GM18505 (cell line): ENCODE data around the gene PWWP2B.

ENCODE experiments used
- ATAC-seq: cut with Tn5 transposase; IDR thresholded peaks from one replicate; pipeline ENCODE4 v1.9.1; 2021; ENCODE audit not compliant: unreplicated experiment
- POLR2A ChIP-seq: IDR thresholded peaks from 4 replicates; pipeline ENCODE4 v1.6.1; 2011; ENCODE audit warnings: borderline replicate concordance; ENCODE audit not compliant: insufficient read depth, insufficient read length; ENCODE audit errors: extremely low read depth

PWWP2B gene

DNA sequence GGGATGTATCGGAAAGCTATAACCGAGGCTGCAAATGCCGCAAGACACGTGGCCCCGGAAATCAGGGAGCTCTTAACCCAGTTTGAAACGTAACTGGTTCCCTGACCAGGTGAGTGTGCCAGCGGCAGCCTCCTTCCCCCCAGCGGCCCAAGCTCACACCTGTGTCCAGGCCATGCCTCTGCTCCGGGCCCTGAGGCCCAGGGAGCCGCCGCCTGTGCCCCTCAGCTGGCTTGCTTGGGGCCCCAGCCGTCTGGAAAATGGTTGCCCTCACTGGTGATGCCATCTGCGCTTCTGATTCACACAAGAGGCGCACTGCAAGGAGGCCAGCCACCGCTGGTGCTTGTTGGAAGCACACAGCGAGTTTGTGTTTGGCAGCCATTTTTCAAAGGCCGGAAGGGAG is 9.2 kb downstream of the PWWP2B start:
- ATAC-seq, result no peak
- no peak for TF ChIP-seq POLR2A

DNA sequence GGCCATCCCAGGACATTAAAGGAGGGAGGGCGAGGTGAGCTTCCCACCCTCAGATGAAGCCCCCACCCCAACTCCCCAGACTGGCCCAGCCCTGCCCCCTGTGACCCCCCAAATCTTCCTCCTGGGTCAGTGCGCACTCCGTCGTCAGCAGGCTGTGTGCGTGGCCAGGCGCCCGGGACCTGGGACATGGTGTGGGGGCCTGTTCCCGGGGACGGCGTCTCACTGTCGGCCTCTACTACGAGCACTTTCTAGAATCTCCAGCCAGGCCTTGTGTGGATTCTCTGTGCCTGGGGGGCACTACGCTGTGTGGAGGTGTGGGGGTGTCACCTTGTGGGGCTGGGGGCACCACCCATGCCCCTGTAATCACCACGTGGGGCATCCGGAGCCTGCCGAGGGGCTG is 9.8 kb downstream of the PWWP2B start:
- no peak for TF ChIP-seq POLR2A
- ATAC-seq, result no peak

DNA sequence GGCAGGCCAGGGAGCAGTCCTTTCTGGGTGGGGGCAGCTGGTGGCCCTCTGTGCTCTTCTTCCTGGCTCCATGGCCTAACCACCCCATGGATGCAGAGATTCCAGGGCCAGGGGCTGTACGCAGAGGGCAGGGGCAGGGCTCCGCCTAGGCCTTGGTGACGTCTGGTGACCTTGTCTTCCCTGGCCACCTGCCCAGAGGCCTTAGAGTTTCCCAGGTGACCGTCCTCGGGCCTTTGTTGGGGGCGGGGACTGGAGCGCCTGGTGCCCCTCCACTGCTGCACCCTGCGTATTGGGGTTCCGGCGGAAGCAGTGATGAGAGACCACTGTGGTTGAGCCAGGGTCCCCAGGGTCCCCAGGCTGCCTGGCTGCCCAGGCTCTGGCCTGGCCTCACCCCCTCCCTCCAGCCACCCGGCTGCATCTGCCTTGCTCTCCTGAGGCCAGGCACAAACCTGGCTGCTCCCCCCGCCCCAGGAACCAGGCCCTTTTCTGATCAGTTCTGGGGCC is 10.3 kb downstream of the PWWP2B start:
- ATAC-seq, result no peak
- no peak for TF ChIP-seq POLR2A

DNA sequence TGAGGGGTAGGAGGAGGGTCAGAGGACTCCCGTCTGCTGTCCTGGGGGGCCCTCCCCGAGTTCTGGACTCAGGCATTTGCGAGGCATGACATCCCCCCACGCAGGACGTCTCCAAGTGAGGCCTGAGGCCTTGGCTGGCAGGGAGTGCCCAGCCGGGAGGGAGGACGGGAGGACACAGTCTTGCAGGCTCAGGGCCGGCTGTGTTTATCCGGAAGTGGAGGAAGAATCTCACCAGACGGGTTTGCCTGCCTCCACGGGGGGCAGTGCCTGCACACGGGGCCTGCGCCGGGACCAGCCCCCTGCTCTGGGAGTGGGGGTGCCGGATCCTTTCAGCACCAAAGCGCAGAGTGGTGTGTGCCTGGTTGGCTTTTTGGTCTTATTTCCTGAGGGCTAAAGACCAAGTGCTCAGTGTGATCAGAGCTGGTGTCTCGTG is 10.9 kb downstream of the PWWP2B start:
- no peak for TF ChIP-seq POLR2A

DNA sequence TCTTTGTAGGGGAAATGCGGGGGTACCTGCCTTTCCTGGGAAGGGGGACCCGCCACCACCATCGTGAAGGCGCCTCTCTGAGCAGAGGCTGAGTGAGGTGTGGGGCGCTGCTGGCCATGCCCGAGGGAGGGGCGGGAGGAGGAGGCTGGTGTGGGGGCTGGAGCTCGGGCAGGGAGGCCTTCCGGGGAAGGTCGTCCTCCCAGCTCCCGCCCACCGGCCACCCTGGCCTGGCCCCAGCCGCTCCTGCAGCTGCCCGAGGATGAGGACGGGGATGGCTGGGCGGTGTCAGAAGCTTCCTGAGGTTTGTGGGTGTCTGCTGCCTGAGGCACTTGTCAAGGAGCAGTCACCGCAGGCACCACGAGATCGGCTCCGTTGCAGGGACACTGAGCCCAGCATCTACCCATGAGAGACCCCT is 11.4 kb downstream of the PWWP2B start:
- no peak for ATAC-seq

More for the DNA sequence above, 10.9 kb downstream of the PWWP2B start:
- ATAC-seq, result no peak

DNA sequence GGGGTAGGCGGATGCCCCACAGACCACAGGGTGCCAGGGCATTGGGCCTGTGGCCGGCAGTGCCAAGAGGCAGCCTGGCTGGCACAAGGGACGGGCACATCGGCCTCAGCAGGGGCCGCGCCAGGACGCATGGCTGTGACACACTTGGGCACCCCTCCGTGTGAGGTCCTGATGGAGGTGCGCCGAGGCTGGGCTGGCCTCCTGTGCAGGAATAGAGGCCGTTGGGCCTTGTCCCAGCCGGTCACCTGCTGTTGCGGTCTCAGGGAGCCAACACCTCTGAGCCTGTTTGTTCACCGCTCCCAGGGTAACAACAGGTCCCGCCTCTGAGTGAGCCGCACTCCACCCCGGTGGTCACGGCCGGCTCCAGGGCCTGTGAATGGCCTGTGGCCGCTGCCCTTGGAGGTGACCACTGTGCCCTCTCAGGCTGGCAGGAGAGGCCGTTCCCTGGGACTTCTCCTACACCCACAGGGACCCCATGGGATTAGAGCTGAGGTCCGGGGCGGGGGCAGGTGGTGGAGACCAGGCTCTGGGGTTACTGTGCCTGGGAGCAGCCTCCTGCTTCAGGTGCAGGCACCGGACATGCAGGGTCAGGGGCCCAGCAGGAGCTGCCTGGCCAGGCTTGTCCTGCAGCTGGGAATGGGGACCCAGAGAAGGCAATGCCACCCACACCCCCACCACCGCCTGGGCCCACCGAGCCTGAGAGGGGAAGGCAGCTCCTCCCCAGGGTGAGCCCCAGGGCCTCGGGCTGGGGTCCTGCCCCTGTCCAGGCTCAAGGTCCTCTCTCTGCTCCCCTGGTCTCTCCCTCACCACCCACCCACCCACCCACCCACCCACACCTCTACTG is 12.0 kb downstream of the PWWP2B start:
- ATAC-seq, result no peak
- no peak for TF ChIP-seq POLR2A

More for the DNA sequence above, 11.4 kb downstream of the PWWP2B start:
- no peak for TF ChIP-seq POLR2A

DNA sequence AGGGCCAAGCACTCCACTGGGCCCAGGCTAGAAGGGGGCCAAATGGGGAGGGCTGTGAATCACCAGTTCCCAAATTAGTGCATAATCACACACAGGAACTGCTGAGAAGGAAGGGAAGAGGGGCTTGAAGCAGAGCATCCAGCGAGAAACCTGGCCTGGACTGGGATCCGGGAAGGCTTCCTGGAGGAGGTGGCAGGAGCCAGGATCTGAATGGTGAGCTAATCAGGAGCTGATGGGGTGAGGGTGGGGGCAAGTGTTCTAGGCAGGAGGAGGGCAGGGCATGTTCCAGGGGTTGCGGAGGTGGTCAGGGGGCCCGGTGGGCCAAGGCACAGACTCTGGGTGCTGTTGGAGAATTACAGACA is 12.6 kb downstream of the PWWP2B start:
- ATAC-seq, result no peak
- TF ChIP-seq POLR2A, result no peak

DNA sequence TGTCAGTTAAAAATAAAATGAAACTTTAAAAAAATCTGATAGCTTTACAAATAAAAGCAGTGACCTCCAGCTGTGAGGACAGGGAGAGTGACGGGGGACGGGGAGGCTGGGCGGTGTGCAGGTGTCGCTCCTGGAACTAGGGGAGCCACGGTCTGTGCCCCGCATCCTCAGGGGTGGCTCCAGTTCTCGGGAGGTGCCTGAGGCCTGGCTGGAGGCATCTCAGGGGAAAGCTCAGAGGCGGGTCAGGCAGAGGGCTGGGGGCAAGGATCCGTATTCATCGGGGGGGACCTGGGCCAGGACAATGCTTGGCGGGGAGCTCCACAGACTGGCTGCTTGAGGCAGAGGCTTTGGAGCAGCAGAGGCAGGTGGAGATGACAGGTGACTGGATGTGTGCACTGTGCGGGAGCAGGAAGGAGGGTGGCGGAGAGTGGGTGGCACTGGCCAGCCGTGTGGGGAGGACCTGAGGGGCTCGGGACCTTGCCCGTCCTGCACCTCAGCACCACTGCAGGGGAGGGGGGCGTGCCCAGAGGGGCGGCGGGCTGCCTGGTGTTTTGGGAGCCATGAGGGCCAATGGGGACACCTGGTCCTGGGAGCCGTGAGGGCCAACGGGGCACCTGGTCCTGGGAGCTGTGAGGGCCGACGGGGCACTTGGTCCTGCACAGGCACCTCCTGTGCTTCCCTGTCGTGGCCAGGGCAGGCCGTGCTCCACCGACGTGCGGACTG is 13.2 kb downstream of the PWWP2B start:
- TF ChIP-seq POLR2A, result no peak
- no peak for ATAC-seq

DNA sequence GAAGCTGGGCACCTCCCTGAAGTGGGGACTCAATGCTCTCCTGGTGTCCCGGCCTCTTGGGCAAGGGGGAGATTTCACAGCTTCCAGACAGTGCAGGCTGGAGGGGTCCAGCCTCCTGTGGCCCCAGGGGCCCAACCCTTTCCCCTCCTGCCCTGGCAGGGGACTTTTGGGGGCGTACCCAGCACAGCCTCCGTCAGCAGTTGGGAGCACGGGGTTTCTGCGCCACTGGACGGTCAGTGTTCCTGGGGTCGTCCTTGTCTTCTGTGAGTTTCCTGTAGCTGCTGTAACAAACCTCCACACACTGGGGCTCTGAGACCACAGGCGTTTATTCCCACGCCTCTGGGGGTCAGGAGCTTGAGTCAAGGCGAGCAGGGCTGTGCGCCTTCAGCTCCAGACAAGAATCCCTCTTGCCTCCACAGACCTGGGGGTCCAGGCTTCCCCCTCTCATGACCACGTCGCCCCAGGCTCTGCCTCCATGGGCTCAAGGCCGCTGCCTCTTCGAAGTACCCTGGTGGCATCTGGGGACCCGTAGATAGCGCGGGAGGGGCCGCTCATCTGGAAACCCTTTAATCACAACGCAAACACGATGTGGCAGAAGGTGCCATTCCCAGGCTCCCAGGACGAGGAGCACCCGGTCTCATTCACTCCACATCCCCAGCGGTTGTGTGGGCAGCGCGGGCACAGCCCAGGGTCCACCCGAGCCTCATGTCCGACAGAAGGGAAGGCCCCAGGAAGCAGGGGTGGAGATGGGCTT is 14.0 kb downstream of the PWWP2B start:
- no peak for ATAC-seq
- no peak for TF ChIP-seq POLR2A

DNA sequence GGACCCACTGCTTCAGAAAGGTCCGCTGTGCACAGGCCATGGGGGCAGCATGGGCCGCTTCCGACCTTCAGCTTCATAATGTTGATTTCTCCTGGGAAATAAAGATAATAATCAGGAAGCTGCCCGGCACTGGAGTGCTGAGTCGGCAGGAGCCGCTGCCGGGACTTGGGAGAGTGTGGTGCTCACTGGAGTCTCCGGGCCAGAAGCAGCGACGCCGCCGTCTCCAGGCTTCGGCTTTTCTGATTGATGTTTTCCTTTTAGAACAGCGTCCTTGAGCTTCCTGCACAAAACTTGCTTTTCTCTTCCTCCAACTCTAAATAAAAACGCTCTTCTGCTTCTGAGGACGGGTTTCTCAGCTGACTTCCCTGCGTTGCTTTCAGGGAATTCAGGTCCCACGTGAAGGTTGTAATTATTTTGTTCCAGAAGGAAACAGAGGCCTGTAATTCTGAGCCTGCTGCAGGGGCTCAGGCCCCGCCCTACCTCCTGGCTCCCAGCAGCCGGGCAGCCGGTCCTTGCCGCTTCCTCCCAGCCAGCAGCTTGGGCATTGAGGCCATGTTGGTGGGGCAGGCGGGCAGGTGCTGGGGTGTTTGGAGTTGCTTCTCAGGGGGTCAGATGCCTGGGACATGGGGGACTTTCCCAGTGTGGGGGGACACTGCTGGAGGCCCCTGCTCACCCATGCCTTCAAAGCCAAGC is 14.7 kb downstream of the PWWP2B start:
- no peak for TF ChIP-seq POLR2A
- ATAC-seq, result no peak

DNA sequence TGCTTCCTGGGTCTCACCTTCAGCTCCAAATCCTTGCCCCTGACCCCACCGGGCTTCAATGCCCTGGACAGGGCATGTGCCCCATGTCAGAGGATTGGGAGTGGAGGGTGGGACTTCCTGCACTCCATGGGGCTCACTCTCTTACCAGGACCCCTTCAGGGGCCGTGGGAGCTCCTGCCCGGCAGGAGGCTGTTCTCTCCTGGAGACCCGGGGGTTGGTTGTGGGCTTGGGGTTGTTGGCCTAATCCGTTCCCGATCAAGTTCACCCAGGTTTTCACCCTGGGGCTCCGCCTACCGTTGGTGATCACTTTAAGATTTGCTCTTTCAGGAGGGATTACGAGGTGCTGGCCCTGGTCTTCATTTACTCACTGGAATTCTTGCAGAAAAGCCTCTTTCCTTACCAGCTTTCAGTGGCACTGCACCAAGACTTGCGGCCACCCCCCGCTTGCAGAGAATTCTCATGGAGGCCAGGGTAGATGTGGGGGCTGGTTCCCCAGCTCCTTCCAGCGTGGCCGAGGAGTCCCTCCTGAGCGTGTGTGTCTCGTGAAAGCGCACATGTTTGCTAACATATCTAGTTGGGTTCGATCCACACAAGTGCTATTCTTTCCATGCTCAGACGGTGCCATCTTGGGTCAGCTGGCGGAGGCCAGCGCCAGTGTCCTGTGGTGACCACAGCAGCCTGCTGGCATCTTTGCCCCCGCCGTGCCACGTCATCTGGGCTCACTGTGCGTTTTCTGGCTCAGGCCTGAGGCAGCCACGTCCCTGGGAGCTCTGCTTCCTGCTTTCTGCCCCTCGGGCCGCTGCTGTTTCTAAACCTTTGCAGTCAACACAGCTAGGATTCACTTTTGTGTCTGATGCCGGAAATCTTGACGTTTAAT is 15.6 kb downstream of the PWWP2B start:
- no peak for ATAC-seq
- no peak for TF ChIP-seq POLR2A
